Kidney (tissue), 14 donors: ENCODE data around the gene UNC93A. TPM values are rescaled to one million over a fixed set of nuclear protein-coding genes. Genes with fewer than 3 reads are reported as not detected.

Source experiments
- DNase-seq, 5 donors: peaks; one replicate each; pipeline ENCODE4 v3.0.0-alpha.2; 2013 to 2020
- FAIRE-seq: peaks from 2 replicates; lab custom pipeline; 2012; peaks lifted over from hg19 to GRCh38; lab: Jason Lieb, UNC
- H3K27ac ChIP-seq, 2 donors: one replicate each; pipeline ENCODE4 v1.7.0; 2013; ENCODE audit warnings: low read depth in 2 of 2, low read length in 2 of 2, inconsistent platforms in 1 of 2
- H3K27me3 ChIP-seq: one replicate; pipeline ENCODE4 v1.7.1; 2013; ENCODE audit warnings: low read length, inconsistent platforms; ENCODE audit not compliant: control insufficient read depth, insufficient read depth
- H3K36me3 ChIP-seq, 3 donors: one replicate each; pipeline versions ENCODE4 v1.7.0 to v1.7.1; 2013; ENCODE audit warnings: low read length in 3 of 3, control low read depth in 1 of 3, inconsistent platforms in 1 of 3; ENCODE audit not compliant: insufficient read depth in 3 of 3, control insufficient read depth in 2 of 3
- H3K4me1 ChIP-seq, 3 donors: one replicate each; pipeline versions ENCODE4 v1.7.0 to v1.7.1; 2013; ENCODE audit warnings: low read length in 3 of 3, inconsistent platforms in 1 of 3, low read depth in 1 of 3; ENCODE audit not compliant: control insufficient read depth in 2 of 3, insufficient read depth in 2 of 3
- H3K4me3 ChIP-seq, 3 donors: one replicate each; pipeline versions ENCODE4 v1.7.0 to v1.8.1; 2013; ENCODE audit warnings: low read length in 3 of 3, control low read depth in 1 of 3, inconsistent platforms in 1 of 3
- H3K9ac ChIP-seq, 3 donors: one replicate each; pipeline versions ENCODE4 v1.7.0 to v1.7.1; 2013; ENCODE audit warnings: low read length in 3 of 3, control low read depth in 1 of 3, inconsistent platforms in 1 of 3
- H3K9me3 ChIP-seq, 3 donors: one replicate each; pipeline versions ENCODE4 v1.7.0 to v1.7.1; 2013; ENCODE audit warnings: low read length in 3 of 3, control low read depth in 1 of 3, inconsistent platforms in 1 of 3; ENCODE audit not compliant: control insufficient read depth in 2 of 3, insufficient read depth in 1 of 3
- intact Hi-C: fragments of 100-400 bp; cut with DNase I; formaldehyde crosslinking; loops from one replicate; pipeline ENCODE4 v1.11.1; 2022
- polyA plus RNA-seq: library from polyadenylated mRNA; stranded (reverse); fragments of 350-450 nt; fragmentation: Illumina TruSeq; extraction: RNeasy Lipid Tissue Mini Kit (QIAGEN cat#74804); gene quantifications from one replicate; pipeline ENCODE4 v1.2.3, GENCODE V29; 2014; ENCODE audit warnings: low read depth, low replicate concordance; ENCODE audit not compliant: insufficient read depth
- total RNA-seq: library from RNA; stranded (reverse); fragmentation: NEBNext Ultra II Directional; extraction: Animal tissue kit (Norgen Biotek cat#: 25700); gene quantifications from one replicate; pipeline ENCODE4 v1.2.1, GENCODE V29; 2021
- TF ChIP-seq, protein P1 (sequence below): IDR thresholded peaks from 3 replicates; pipeline ENCODE4 v1.5.1; 2012; ENCODE audit warnings: mild to moderate bottlenecking, moderate library complexity, borderline replicate concordance; ENCODE audit not compliant: insufficient read depth; ENCODE audit errors: extremely low read depth
- donor health status: control.
- donor health status: control.
- donor health status: control.
- donor health status: control.
- donor health status: control.
- donor health status: DM: yes; HTN: yes; CAD: no.
- donor health status: Normal renal cell carcinoma (clear cell type).

Gene UNC93A
- total and polyA plus RNA-seq, 2 donors from 2014 or later: 0.56 TPM; not detected in 1

DNA sequence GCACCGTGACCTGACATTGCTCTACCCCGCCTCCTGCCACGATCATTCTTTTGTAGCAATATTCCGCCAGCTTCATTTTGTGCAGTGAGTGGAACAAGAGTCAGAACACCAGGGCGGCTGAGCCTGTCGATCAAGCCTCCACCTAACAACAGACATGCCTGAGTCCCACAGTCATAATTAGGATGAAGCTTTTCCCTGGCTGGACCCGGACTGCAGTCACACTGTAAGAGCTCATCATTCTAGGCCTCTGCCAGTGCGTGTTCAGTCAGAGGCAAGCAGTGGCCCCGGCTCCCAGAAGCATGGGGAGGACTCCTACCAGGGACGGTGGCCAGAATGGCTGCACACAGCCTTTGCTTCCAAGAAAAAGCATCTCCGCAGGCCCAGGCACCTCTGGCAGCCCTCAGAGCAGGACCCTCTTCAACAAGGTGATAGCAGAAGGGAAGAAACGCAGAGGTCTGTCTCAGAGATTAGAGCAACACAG is 23.2 kb upstream of the UNC93A start:
- Histone ChIP-seq H3K9me3 (no peaks in the 10 kb centered on the region), H3K27ac (no peak overlapping the region), H3K4me1 (peaks cover 0 to 4% (median 0%) of the 10 kb centered on the region in 3 donors), H3K4me3 (no peak overlapping the region), H3K9ac (no peak overlapping the region), H3K36me3 (no peaks in the 10 kb centered on the region), H3K27me3 (no peaks in the 10 kb centered on the region)
- FAIRE-seq (no peak), DNase-seq (peak in 3 of 5 donors; percentile 35 to 50 (median 46))
- intact Hi-C loops: no loop called here
- TF ChIP-seq, protein P1, sequence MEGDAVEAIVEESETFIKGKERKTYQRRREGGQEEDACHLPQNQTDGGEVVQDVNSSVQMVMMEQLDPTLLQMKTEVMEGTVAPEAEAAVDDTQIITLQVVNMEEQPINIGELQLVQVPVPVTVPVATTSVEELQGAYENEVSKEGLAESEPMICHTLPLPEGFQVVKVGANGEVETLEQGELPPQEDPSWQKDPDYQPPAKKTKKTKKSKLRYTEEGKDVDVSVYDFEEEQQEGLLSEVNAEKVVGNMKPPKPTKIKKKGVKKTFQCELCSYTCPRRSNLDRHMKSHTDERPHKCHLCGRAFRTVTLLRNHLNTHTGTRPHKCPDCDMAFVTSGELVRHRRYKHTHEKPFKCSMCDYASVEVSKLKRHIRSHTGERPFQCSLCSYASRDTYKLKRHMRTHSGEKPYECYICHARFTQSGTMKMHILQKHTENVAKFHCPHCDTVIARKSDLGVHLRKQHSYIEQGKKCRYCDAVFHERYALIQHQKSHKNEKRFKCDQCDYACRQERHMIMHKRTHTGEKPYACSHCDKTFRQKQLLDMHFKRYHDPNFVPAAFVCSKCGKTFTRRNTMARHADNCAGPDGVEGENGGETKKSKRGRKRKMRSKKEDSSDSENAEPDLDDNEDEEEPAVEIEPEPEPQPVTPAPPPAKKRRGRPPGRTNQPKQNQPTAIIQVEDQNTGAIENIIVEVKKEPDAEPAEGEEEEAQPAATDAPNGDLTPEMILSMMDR: no peak

DNA sequence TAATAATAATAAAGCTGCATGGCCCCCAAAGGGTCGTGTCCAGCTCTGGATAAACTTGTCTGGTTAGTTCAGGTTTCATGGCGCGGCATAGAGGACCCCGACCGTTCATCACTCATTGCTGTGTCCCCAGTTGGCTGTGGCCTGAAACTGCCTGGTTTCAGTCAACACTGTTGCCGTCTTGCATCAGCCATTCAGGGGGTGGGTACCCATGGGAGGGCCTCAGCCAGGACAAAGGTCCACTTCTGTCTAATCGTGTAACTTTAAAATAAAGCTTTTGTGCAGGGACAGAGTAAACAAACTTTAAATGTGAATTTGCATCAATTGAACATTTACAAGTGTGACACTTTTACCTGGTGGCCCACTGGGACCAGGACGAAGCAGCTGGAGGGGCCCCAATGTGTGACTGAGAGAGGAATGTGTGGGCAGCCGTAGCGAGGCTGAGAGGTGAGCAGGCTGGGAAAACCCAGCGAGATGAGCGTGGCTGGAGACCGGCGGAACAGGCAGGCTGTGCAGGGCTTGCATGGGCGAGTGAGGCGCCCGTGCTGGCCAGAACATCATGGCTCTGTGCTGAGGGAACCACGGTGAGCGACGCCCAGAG is 22.3 kb upstream of the UNC93A start:
- FAIRE-seq: no peak
- TF ChIP-seq, protein P1: no peak

DNA sequence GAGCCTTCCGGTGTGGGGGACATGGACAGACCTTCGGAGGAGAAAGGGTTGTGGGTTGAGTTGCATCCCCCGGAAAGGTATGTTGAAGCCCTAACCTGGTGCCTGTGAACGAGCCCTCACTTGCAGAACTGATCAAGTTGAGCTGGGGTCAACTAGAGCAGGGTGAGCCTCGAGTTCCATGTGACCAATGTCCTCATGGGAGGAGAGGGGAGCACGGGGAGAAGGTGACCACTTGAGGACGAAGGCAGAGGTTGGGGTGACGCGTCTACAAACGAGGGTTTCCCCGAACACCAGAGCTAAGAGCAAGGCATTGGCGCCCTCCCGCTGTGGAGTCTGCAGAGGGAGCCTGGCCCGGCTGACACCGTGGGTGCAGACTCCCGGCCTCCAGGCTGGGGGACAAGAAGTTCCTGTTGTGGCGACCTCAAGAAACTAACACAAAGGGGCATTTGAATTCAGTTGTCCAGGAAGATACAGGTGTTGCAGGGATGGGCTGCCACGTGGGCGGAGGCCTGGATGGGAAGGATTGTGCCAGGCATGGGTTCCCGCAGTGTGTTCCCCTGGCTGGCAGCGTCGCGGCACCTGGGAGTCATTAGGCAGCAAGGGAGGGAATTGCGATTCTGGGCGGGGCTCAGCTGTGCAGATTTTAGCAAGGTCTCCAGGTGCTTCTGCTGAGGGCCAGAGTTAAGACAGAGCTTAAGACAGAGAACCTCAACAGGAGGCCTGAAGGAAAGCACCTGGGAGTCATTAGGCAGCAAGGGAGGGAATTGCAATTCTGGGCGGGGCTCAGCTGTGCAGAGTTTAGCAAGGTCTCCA is 20.4 kb upstream of the UNC93A start:
- H3K9ac ChIP-seq: no peak overlapping the region
- peaks cover 0 to 4% (median 0%) of the 10 kb centered on the region in 3 donors for H3K4me1 ChIP-seq
- no peaks in the 10 kb centered on the region for H3K27me3 ChIP-seq
- H3K4me3 ChIP-seq: no peak overlapping the region
- TF ChIP-seq, protein P1: no peak
- no peak for DNase-seq
- intact Hi-C loops: no loop called here
- H3K27ac ChIP-seq: no peak overlapping the region
- no peaks in the 10 kb centered on the region for H3K36me3 ChIP-seq
- H3K9me3 ChIP-seq: no peaks in the 10 kb centered on the region
- FAIRE-seq: no peak

More for the DNA sequence above, 22.3 kb upstream of the UNC93A start:
- H3K9me3 ChIP-seq: no peaks in the 10 kb centered on the region
- no peak overlapping the region for H3K27ac ChIP-seq
- H3K36me3 ChIP-seq: no peaks in the 10 kb centered on the region
- DNase-seq: peak in 4 of 5 donors; percentile 56 to 70 (median 62)
- no peak overlapping the region for H3K4me3 ChIP-seq
- H3K9ac ChIP-seq: no peak overlapping the region
- intact Hi-C loops: no loop called here
- H3K4me1 ChIP-seq: peaks cover 0 to 4% (median 0%) of the 10 kb centered on the region in 3 donors
- H3K27me3 ChIP-seq: no peaks in the 10 kb centered on the region
